ENCODE results near the gene KCTD5.
"Not testable (repeated sequence)": the region's sequence is repeated elsewhere in the genome, so short reads cannot be mapped to it uniquely, and the experiment has no call there.

Gene KCTD5

DNA sequence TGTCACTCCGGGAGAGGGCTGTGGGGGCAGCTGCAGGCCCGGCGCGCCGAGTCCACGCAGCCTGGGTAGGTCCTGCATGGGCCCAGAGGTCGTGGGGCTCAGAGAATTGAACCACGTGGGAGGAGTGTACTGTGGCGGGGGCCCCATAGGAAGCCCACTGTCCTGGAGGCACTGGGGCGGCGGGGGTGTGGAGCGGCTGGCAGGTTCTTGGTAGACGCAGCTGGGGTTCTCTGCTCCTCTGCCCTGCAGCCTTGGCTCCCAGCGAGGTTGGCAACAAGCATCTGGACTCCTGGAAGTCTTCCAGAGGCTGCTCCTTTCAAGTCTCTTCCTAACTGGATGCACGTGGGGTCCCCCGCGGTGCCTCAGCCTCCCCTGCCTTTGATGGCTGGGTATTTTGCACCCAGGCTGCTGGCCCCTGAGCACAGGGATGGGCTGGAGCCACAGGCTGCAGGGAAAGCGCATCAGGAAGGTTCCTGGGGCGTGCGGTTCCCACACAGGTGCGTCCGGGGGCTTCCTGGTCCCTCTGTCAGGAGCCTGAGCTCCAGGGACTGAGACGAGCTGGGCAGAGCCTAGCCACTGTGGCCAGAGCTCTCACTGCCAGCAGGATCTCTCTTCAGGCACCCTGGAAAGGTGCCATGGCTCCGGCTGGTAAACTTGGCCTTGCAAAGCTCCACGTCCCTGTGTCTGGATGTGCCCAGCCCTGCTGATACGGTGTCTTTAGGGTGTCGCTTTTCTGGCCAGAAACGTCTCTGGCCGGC, 9.3 kb downstream of the KCTD5 start:
- Histone ChIP-seq H3K27me3 (ENCODE audit: insufficient read depth, low read length, poor library complexity) (no peaks in the 10 kb centered on the region), H4K20me1 (ENCODE audit: insufficient read depth, low read length) (peaks cover 34% of the 10 kb centered on the region), H3K9ac (ENCODE audit: low read depth, low read length) (no peak overlapping the region), H3K36me3 (ENCODE audit: insufficient read depth, low read length) (peaks cover 26% of the 10 kb centered on the region), H3K79me2 (ENCODE audit: insufficient read depth, low read length) (peaks cover 55% of the 10 kb centered on the region), H3K4me3 (ENCODE audit: low read depth in 1 of 2, low read length in 2 of 2) (no peak overlapping the region), H3K9me3 (ENCODE audit: insufficient read depth, low read length, severe bottlenecking) (no peaks in the 10 kb centered on the region), H3K4me1 (ENCODE audit: insufficient read depth, low read length) (peaks cover 7% of the 10 kb centered on the region; the same call in 1 of the 2 replicates), H2AFZ (ENCODE audit: low read depth, low read length) (no peak overlapping the region), H3K4me2 (ENCODE audit: insufficient read depth, low read length) (no peak overlapping the region), H3K27ac (ENCODE audit: low read length) (no peak overlapping the region; the same call in 1 of the 2 replicates)
- ATAC-seq (ENCODE audit: insufficient read depth, low read depth) (no peak), DNase-seq (no peak)
- no peak for TF ChIP-seq EZH2 (IDR thresholded peaks at IDR 0.05; ENCODE audit: borderline replicate concordance, low read depth, low read length, severe bottlenecking)
- TF ChIP-seq, protein P1, sequence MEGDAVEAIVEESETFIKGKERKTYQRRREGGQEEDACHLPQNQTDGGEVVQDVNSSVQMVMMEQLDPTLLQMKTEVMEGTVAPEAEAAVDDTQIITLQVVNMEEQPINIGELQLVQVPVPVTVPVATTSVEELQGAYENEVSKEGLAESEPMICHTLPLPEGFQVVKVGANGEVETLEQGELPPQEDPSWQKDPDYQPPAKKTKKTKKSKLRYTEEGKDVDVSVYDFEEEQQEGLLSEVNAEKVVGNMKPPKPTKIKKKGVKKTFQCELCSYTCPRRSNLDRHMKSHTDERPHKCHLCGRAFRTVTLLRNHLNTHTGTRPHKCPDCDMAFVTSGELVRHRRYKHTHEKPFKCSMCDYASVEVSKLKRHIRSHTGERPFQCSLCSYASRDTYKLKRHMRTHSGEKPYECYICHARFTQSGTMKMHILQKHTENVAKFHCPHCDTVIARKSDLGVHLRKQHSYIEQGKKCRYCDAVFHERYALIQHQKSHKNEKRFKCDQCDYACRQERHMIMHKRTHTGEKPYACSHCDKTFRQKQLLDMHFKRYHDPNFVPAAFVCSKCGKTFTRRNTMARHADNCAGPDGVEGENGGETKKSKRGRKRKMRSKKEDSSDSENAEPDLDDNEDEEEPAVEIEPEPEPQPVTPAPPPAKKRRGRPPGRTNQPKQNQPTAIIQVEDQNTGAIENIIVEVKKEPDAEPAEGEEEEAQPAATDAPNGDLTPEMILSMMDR (IDR thresholded peaks at IDR 0.05; ENCODE audit: borderline replicate concordance, extremely low read depth, low read length, poor library complexity, severe bottlenecking), result no peak

DNA sequence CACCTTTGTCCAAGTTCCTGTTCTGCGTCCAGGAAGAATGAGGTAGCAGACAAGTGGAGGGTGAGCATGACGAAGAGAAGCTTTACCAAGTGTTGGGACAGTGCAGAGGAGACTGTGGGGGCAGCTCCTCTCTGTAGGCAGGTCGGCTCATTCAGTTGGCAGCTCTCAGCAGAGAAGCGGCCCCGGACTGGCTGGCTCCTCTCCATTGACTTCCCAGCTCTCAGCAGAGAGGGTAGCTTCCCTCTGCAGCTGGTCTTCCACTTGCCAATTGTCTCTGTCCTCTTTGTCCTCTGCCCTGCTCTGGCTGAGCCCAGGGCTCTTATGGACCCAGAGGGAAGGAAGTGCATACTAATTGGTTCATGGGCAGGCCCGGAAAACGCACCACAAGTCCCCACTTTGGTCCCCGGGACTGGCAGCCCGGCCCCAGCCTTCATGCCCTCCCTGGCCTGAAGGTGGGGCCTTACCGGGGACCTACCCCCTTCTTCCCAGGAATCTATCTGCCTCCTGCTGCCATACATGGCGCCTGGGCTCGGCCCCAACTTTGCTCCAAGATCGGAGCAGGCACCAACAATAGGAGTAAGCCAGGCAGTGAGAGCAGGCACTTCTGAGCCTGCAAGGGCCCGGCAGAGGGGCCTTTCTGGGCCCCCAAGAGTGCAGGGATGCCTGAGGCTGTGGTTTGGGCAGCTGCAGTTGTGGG, 10.1 kb downstream of the KCTD5 start:
- no peak overlapping the region for H3K4me3 ChIP-seq (ENCODE audit: low read depth in 1 of 2, low read length in 2 of 2)
- H4K20me1 ChIP-seq (ENCODE audit: insufficient read depth, low read length), result peaks cover 28% of the 10 kb centered on the region
- no peaks in the 10 kb centered on the region for H3K4me1 ChIP-seq (ENCODE audit: insufficient read depth, low read length)
- DNase-seq (no peak), ATAC-seq (ENCODE audit: insufficient read depth, low read depth) (no peak)
- peaks cover 32% of the 10 kb centered on the region for H3K36me3 ChIP-seq (ENCODE audit: insufficient read depth, low read length)
- no peak overlapping the region for H2AFZ ChIP-seq (ENCODE audit: low read depth, low read length)
- peaks cover 48% of the 10 kb centered on the region for H3K79me2 ChIP-seq (ENCODE audit: insufficient read depth, low read length)
- no peak overlapping the region for H3K9ac ChIP-seq (ENCODE audit: low read depth, low read length)
- no peak overlapping the region for H3K4me2 ChIP-seq (ENCODE audit: insufficient read depth, low read length)
- no peaks in the 10 kb centered on the region for H3K27me3 ChIP-seq (ENCODE audit: insufficient read depth, low read length, poor library complexity)
- H3K9me3 ChIP-seq (ENCODE audit: insufficient read depth, low read length, severe bottlenecking), result no peaks in the 10 kb centered on the region
- no peak for TF ChIP-seq EZH2 (IDR thresholded peaks at IDR 0.05; ENCODE audit: borderline replicate concordance, low read depth, low read length, severe bottlenecking)
- TF ChIP-seq, protein P1 (IDR thresholded peaks at IDR 0.05; ENCODE audit: borderline replicate concordance, extremely low read depth, low read length, poor library complexity, severe bottlenecking), result no peak
- H3K27ac ChIP-seq (ENCODE audit: low read length), result no peak overlapping the region; the same call in 1 of the 2 replicates

DNA sequence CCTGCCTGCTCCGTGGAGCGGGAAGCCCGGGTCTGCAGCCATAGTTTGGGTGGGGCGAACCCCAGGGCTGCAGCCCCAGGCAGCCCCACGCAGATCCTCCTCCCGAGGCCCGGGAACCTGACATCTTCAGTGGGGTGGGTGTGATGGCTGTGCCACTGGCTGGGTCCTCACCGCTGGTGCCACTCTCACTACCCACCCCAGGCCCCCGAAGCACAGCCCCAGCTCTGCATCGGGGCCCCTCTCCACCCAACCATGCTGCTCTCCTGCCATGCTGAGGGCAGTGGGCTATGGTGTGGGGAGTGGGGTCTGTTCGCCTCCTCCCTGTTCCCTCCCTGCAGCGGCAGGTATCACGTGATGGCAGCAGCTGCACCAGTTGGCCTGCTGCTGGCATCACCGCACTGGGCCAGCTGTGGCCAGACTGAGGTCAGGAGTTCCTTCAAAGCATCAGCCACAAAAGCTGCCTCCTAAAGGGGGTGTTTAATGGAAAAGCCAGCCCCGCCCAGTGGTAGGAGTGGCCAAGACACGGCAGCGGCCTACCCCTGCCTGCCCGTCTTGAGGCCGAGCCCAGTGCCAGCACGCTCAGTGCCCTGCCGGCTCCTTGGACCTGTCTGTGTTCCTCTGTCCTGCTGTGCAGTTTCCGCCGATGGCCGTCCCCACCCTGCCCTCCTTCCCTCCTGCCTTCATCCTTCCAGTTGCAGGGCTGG, 10.8 kb downstream of the KCTD5 start:
- ATAC-seq (ENCODE audit: insufficient read depth, low read depth), result no peak; the same call in 2 of the 3 replicates
- Histone ChIP-seq H3K79me2 (ENCODE audit: insufficient read depth, low read length) (peaks cover 41% of the 10 kb centered on the region), H3K9ac (ENCODE audit: low read depth, low read length) (no peak overlapping the region), H3K4me1 (ENCODE audit: insufficient read depth, low read length) (no peaks in the 10 kb centered on the region), H3K27me3 (ENCODE audit: insufficient read depth, low read length, poor library complexity) (no peaks in the 10 kb centered on the region), H3K4me2 (ENCODE audit: insufficient read depth, low read length) (no peak overlapping the region), H3K27ac (ENCODE audit: low read length) (no peak overlapping the region), H3K36me3 (ENCODE audit: insufficient read depth, low read length) (peaks cover 37% of the 10 kb centered on the region), H2AFZ (ENCODE audit: low read depth, low read length) (no peak overlapping the region), H3K9me3 (ENCODE audit: insufficient read depth, low read length, severe bottlenecking) (no peaks in the 10 kb centered on the region), H3K4me3 (ENCODE audit: low read depth in 1 of 2, low read length in 2 of 2) (no peak overlapping the region), H4K20me1 (ENCODE audit: insufficient read depth, low read length) (peaks cover 26% of the 10 kb centered on the region)
- TF ChIP-seq, protein P1 (IDR thresholded peaks at IDR 0.05; ENCODE audit: borderline replicate concordance, extremely low read depth, low read length, poor library complexity, severe bottlenecking), result no peak
- no peak for TF ChIP-seq EZH2 (IDR thresholded peaks at IDR 0.05; ENCODE audit: borderline replicate concordance, low read depth, low read length, severe bottlenecking)
- no peak for DNase-seq

DNA sequence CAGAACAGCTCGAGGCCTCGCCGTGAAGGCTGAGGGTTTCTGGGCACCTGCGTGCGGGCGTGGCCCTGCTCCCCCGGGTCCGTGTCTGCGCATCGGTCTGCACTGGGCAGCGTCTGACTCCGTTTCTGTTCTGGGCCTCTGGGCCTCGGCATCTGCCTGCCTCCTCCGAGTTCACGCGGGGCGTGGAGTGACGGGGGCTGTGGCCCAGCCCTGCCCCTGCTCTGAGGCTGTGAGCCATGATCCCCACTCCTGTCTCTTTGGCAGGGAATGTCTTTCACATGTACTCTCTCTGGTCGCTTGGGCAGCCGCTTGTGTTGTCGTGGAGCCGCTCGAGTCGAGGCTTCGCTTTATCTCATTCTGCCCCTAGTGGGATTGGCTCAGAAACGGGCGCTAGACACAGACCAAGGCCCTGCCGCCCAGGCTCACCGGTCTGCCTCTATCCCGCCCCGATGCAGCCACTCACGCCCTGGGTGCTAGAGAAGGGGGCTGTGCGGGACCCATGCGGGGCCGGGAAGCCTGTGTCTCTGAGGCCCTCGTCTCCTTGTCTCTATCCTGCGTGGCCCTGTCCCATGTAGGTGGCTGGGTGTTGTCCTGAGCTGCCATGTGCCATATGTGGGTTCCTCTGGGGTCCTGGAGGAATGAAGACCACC, 14.4 kb downstream of the KCTD5 start:
- H3K27ac ChIP-seq (ENCODE audit: low read length); H3K4me1 ChIP-seq (ENCODE audit: insufficient read depth, low read length); H3K4me3 ChIP-seq (ENCODE audit: low read depth in 1 of 2, low read length in 2 of 2); H3K27me3 ChIP-seq (ENCODE audit: insufficient read depth, low read length, poor library complexity); ATAC-seq (ENCODE audit: insufficient read depth, low read depth); H3K9ac ChIP-seq (ENCODE audit: low read depth, low read length); H3K9me3 ChIP-seq (ENCODE audit: insufficient read depth, low read length, severe bottlenecking); H2AFZ ChIP-seq (ENCODE audit: low read depth, low read length); H3K4me2 ChIP-seq (ENCODE audit: insufficient read depth, low read length); DNase-seq: not testable (repeated sequence)
- Histone ChIP-seq H3K79me2 (ENCODE audit: insufficient read depth, low read length) (peaks cover 18% of the 10 kb centered on the region), H3K36me3 (ENCODE audit: insufficient read depth, low read length) (peaks cover 58% of the 10 kb centered on the region), H4K20me1 (ENCODE audit: insufficient read depth, low read length) (peaks cover 24% of the 10 kb centered on the region)

Measured in DND-41 (cell line).